ENCODE data around the gene LGALS9.
"Not testable (repeated sequence)": the region's sequence is repeated elsewhere in the genome, so short reads cannot be mapped to it uniquely, and the experiment has no call there.

LGALS9 gene

DNA sequence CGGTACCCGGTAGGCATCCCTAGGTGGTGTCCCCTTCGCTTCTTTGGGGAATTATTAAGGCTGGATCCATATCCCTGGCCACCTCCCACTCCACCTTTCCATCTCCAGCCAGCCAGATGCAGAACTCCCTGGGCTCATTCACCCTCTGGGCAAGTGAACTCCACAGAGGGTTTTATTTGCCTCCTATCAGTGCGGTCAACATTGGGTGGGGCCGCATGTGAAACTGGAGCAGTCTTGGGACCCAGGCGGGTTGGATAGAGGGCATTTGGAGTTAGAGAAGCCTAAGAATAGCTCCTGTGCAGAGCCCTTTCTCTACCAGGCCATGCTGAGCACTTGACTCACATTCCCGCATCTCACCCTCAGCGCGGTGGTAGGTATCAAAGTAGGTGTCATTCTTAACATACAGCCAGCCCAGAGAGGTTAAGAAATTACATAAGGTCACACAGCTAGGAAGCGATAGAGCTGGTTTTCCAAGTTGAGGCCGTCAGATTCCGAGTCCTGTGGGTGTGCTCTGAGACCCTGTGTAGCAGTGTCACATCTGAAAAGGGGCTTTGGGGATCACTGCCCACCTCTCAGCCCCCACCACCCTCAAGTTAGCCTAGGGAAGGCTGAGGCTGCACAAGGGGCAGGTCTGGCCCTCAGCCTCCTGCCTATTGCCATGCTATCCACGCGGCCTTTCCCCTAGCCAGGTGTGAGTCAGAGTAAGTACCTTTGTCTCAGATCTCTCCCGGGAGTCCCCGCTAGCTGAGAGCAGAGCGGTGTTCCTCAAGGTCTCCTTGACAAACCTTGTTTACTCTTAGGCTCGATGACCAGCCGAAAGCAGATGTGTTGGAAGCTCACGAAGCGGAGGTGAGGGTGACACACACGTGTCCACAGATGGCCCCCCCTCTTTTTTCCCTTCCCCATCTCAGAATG, 26.9 kb upstream of the LGALS9 start:
- DNase-seq (ENCODE audit: low spot score) = no peak

DNA sequence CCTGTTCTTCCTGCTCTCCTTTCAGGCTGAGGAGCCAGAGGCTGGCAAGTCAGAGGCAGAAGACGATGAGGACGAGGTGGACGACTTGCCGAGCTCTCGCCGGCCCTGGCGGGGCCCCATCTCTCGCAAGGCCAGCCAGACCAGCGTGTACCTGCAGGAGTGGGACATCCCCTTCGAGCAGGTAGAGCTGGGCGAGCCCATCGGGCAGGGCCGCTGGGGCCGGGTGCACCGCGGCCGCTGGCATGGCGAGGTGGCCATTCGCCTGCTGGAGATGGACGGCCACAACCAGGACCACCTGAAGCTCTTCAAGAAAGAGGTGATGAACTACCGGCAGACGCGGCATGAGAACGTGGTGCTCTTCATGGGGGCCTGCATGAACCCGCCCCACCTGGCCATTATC, 25.6 kb upstream of the LGALS9 start:
- no peak for DNase-seq (ENCODE audit: low spot score)

DNA sequence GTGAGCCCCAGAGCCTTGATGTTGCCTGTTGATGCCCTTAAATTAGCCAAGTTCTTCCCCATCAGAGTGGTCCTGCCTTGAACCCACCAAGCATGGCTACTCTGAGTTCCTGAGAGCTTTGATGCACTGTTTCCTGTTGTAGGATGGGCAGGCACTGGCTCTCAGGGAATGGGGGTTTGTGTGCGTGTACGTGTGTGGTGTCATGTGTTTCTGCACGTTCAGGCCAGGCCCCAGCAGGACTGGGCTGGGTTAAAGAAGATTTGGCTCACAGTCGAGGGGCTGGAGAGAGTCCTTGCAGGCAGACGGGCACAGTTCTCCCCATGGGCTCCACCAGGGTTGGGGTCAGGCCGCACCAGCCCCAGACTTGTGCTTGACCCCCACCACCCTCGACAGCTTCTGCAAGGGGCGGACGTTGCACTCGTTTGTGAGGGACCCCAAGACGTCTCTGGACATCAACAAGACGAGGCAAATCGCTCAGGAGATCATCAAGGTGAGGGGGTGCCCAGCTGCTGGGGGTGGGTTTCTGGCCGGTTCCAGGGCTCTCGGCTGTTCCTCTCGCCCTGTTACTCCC, 23.4 kb upstream of the LGALS9 start:
- no peak for DNase-seq (ENCODE audit: low spot score)

DNA sequence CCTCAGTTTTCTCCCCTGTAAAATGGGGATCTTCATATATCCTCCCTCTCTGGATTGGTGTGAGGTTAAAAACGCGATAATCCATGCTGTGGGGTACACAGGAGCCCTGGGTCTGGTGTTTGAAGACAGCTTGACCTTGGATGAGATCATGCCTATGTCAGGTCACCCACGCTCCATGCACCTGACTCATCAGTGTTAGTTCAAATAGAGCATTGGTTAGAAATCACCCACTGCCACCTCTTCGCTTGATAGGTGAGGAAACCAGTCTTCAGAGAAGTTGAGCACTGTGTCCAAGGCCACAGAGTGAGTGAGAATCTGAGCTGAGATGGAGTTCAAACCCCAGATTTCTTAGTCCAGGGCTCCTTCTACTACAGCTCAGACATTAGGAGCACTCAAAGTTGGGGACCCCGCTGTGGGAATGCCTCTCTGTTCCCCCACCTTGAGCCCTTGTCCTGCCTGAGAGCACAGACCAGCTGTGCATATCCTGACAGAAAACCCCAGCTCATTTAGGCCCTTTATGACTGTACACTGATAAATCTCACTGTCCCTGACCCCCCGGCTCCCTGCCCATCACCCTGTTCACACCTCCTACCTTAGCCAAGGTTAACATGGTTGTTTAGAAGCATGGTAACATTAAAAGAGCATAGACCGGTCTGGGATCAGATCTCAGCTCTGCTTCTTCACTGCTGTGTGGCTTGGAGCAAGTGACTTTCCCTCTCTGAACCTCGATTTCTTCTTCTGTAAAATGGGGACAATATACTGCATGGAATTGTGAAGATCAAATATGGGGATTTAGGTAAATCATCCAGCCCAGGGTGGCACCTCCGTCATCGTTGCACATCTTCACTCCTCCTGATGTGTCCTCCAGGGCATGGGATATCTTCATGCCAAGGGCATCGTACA, 22.4 kb upstream of the LGALS9 start:
- DNase-seq (ENCODE audit: low spot score) = no peak

DNA sequence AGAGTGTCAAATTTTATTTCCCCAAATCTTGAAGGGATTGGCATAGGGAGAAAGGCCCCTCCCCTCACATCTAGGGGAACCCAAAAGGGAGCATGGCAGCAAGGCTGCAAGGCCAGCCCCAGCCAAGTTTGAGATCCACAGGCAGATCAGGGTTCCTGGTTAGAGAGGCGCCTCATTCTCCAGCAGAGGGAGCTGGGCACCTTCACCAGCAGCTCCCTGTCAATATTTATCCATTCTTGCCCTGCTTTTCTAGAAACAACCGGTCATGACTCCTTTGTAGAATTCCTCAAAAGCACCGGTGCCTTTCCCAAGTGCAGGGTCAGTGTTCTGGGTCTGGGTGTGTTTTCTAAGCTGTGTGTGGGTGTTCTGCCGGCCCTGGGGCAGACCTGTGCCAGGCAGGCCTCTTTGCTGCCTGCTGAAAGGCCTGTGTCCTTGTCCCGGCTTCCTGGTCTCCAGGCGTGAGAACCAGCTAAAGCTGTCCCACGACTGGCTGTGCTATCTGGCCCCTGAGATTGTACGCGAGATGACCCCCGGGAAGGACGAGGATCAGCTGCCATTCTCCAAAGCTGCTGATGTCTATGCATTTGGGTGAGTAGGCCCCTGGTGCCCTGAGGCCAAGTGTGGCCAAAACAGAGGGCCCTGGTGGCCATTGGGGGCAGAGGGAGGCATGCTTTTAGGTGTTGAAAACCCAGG, 21.2 kb upstream of the LGALS9 start:
- DNase-seq (ENCODE audit: low spot score) = no peak

DNA sequence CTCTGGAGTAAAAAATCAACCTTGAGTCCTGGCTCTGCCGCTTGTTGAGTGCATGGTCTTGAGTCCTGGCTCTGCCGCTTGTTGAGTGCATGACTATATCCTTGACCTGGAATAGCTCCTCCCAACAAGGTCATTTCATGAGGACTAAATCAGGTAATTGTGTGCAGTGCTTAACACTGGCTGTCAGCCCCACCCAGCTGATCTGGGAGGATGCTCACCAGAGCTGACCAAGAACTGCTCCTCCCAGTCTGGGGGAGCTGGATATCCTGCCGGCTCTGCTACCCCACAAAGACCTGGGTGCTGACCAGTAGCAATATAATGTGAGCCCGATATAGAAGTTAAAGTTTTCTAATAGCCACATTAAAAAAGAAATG, 20.7 kb upstream of the LGALS9 start:
- no peak for DNase-seq (ENCODE audit: low spot score)

DNA sequence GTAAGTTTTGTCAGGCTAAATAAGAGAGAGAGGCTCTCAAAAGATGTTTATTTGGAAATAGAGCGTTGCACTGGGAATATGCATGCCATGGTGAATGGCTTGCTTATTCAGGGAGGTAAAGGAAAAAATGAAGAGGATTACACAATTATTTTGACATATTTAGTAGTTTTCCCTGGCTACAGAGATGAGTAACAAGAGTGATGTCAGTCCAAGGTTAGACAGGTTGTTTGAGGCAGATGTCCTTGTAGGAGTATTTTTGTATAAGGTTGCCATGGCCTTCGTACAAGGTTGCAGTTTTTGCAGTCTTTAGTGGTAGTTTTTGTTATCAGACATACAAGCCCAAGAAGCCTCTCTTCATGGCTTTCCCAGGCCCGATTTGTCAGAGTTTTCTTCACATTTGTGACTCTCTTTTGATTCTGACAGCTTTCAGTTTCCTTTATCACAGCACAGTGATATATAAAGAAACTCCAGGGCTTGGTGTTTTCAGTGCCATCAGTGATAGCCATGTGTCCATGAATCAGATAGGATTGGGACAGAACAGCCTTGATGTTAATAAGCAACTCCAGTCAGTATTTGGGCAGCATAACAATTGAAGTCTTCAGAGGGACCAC, 18.7 kb upstream of the LGALS9 start:
- DNase-seq (ENCODE audit: low spot score) = no peak

DNA sequence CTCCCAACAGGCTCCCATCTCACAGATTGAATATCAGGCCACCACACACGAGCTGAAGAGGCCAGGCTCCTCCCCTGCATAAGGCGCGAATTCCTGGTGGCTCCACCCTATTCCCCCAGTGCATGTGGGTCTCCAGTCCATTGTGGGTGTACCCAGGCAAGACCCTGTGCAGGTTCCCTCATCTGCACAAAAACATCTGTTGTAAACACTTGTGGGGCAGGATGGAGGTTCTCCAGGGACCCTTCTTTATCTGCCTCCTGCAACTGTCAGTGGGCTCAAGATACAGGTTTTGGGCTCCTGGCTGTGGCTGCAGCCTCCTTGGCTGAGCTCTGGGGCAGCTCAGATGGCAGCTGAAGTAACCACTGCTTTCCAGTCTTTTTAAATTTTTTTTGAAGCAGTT, 17.6 kb upstream of the LGALS9 start:
- no peak for DNase-seq (ENCODE audit: low spot score)

DNA sequence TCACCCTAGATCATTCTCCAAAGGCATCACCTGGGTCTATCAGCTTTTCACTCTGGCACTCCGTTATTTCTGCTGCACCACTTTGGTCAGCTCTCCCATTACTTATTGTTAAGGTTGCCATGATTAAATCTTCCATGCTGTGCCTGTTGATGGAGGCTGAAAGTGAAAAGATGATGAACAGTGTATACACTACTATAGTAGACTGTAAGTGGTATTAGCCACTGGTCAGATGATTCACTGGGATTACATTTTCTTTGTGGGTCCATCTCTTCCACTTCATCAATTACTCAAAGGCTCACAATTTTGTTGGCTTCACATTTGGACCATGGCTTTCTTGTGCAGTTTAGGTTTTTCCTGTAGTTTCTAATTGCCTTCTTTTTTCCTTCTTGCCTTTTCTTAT, 15.9 kb upstream of the LGALS9 start:
- no peak for DNase-seq (ENCODE audit: low spot score)

DNA sequence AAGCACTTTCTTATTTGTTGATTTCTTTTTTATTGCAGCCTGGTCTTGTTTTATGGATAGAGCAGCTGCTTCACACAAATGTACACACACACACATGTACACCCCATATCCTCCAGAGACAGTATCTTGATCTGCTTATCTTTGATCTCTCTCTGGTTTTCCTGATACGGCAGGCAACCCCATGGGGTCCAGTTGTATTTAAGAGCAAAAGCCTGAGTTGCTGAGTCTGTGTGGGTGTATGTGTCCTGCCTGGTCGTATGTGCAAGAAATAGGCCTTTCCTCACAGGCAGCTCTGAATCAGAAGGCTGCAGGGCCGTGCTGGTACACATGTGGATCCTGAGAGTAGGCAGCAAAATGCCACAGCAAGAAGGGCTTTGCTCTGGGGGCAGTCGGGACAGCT, 14.6 kb upstream of the LGALS9 start:
- no peak for DNase-seq (ENCODE audit: low spot score)

DNA sequence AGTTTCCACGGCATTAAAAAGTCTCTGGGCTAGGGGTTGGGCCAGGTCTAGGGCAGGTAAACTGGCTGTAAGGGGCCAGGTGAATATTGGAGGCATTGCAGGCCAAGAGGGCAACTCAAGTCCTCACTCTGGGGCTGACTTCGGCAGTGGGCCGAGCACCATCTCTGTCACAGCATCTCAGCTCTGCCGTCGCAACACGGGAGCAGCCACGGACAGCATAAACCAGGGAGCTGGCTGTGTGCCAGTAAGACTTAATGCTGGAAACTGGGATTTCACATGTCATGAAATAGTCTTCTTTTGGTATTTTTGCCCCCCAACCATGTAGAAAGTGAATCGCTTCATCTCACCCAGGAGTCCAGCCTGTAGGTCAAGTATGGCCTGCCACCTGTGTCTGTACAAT, 12.6 kb upstream of the LGALS9 start:
- DNase-seq (ENCODE audit: low spot score) = no peak

DNA sequence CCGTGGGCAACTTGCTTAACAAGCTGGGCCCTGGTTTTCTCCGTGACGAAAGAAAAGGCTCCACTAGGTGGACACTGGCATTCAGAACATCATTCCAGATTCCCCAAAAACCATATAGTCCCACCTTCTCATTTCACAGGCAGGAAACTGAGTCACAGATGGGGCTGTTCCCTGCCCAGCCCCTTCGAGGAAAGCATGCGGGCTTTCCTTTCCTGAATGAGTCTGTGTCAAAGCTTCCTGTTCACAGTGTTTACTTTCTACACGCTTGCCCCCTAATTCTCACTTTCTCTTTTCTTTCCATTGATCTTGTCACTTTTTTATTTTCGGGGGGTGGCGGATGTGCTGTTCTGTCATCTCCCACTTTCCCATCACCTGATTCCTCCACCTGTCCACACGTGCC, 10.3 kb upstream of the LGALS9 start:
- DNase-seq (ENCODE audit: low spot score) = no peak

DNA sequence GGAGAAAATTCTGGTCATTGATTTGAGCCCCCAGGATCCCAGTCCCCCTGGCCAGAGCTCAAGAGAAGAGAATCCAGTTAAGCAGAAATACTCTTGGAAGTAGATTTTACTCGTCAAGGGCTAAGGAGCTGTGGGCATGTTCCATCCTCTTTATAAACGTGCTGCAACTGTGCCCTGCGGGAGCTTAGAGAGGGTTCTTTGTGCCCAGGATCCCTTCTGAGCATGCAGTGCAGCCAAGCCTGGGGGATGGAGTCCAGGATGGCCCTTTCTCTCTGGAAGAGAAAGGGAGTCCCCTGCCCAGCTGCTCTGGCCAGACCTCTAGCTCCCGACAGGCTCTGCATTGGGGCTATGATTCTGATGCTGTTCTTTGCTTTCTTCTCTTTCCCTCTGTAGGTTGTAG, 9.5 kb upstream of the LGALS9 start:
- DNase-seq (ENCODE audit: low spot score) = no peak

DNA sequence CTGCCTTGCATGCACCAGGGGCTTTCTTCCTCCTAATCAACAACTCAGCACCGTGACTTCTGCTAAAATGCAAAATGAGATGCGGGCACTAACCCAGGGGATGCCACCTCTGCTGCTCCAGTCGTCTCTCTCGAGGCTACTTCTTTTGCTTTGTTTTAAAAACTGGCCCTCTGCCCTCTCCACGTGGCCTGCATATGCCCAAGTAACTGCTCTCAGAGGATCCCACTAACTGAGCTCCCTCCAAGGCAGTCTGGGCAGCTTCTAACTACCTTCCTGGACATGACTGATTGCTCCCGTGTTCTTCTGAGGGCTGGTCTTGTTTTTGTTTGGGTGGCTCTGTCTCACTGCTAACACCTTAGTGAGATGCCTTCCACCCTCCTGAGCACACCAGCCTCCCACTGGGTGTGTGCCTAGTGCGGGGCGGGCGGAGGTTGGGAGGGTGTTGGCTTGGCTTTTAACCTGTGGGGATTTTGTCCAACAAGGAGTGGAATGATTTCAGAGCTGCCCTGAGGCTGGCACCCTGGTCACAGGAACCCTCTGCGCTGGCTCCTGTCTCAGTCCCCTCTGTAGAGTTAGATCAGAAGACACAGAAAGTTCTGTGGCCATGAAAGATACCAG, 8.9 kb upstream of the LGALS9 start:
- no peak for DNase-seq (ENCODE audit: low spot score)

DNA sequence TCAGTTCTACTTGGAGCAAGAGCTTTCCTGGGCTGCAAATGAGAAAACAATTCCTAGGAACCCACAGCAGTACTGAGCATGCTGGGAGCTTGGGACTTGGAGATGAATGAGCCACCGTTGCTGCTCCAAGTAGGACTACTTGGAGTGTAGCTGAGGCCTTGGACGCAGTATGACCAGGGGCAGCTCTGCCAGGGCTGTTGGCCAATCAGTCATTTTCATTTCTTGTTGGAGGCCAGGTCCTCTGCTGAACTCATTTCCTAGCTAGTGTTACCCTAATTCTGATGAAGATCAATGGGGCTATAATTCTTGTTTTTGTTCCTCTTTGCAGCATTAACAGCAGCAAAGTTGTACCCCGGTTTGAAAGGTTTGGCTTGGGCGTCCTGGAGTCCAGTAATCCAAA, 8.0 kb upstream of the LGALS9 start:
- DNase-seq (ENCODE audit: low spot score) = peak; percentile 45

DNA sequence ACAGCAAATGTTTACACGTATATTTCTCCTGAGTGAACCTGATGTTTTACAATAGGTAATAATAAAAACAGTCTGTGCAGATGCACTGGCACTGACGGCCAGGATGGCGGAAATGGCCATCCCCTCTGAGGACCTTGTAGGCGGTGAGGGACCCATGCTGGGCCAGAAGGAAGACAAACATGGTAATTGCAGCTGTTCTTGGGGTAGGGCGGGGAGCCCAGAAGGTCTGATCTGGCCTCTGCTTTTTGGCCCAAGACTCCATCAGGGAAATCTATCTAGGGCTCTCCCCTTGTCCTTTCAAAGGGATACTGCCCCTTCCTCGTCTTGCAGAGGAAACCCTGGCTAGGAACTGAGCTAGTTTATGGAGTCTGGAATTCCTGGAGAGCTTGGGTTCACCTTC, 7.4 kb upstream of the LGALS9 start:
- DNase-seq (ENCODE audit: low spot score) = no peak

DNA sequence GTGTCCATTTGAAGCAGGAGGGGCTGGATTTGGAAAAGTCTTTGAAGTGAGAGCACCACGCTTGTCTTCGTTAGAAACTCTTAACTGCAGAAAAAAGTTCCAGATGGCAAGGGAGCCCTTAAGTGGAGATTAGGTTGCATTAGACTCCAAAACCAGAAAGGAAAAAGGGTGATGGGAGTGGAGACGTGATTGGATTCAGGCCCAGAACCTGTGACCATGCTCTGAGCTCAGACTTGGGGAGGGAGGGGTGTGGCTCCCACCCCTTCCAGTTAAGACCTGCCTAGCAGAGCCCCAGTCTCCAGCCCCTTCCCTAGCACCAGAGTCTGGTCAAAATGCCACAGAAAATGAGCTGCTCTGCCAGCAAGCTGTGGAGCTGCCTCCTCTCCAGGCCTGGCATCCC, 6.4 kb upstream of the LGALS9 start:
- no peak for DNase-seq (ENCODE audit: low spot score)

DNA sequence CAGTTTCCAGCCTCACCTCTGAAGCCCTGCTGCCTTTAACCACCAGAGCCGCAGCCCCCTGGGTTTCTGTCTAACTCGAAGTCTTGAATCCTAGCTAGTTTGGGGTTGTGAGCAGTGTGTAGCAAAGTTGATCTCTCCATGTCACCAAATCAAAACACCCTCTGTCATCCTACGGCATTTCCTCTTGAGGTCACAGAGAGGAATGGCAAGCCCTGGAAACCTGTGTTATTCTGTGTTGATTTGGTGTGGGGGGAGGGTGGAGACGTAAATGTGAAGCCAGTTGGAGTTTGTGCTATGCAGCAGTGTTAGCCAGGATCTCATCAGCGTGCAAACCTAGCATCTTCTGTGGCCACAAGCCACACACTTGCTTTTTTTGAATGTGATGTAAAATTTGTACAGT, 5.1 kb upstream of the LGALS9 start:
- DNase-seq (ENCODE audit: low spot score) = no peak

DNA sequence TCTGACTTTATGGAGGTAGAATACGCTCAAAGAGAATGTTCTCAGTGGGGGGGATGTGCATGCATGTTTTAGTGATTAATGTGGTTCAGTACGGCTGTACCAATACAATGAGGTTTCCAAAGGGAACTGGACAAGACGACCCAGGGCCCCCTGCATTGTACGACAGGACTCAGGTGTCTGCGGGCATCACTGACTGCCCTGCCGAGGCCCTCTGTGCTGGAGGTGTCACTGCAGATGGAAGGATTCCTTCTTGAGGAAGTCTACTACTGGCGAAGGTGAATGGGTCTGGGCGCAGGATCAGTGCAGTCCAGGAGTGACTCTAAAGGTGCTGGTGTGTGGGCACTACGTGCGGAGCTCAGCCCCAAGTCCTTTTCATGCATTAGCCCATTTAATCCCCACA, 3.5 kb upstream of the LGALS9 start:
- no peak for DNase-seq (ENCODE audit: low spot score)

DNA sequence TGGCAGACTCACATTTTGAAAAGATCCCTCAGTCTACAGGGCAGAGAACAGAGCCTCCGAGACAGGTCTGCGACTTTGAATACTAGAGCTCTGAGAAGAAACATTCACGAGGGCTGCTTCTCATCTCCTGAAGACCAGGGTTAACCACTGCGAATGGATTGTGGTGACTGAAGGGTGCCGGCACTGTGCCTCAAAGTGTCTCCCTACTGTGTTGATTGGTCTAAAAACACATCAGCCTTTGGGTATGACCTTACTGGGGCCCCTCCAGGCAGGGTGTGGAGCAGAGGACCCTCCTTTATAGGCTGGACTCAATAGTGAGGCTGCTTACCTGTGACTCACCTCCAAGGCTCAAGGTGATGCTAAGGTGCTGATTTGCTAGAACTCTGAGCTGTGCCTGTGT, 2.6 kb upstream of the LGALS9 start:
- DNase-seq (ENCODE audit: low spot score) = no peak

DNA sequence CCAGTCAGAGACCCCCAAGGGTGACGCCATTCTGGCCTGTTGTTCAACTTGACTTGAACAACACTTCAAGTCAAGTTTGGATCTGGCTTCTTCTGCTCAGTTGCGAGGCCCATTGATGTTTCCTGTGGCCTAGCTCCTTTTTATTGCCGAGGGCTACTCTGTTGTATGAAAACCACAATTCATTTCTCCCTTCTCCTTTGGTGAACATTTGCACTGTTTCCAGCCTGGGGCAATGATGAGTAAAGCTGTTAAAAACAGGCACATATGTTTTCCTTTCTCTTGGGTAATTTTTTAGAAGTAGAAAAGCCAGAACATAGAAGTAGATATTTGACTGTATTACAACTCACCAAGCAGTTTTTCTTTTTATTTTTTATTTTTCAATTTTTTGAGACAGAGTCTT, 1.7 kb upstream of the LGALS9 start:
- DNase-seq (ENCODE audit: low spot score) = not testable (repeated sequence)

DNA sequence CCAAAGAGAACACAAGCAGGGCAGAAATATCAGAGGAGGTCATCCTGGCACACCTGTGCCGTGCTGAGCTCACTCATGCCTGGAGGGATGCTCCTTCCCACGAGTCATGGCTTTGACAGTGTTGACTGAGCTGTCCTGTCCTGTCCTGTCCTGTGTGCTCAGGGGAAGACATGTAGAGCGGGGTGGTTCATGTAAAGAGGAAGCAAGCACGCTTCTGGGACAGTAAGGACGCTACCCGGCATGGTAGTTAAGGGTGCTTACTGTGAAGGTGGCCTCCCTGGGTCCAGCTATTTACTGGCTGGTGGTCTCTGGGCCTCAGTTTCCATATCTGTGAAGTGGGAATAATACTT, 398 bp downstream of the LGALS9 start:
- DNase-seq (ENCODE audit: low spot score) = no peak
